Stimulated activated CD8-positive, alpha-beta memory T cell treated with anti-CD3 and anti-CD28 coated beads, Interleukin-15, amount 100 ng/mL, for 4 hours (primary cell): Measurements from ENCODE around the gene TBC1D16.
"Not testable (repeated sequence)": the region's sequence is repeated elsewhere in the genome, so short reads cannot be mapped to it uniquely, and the experiment has no call there.

Experiments used
- DNase-seq, 2 donors: peaks; one replicate each; pipeline ENCODE4 v3.0.0-alpha.2; 2020; ENCODE audit warnings: low read depth in 2 of 2

The TBC1D16 gene

DNA sequence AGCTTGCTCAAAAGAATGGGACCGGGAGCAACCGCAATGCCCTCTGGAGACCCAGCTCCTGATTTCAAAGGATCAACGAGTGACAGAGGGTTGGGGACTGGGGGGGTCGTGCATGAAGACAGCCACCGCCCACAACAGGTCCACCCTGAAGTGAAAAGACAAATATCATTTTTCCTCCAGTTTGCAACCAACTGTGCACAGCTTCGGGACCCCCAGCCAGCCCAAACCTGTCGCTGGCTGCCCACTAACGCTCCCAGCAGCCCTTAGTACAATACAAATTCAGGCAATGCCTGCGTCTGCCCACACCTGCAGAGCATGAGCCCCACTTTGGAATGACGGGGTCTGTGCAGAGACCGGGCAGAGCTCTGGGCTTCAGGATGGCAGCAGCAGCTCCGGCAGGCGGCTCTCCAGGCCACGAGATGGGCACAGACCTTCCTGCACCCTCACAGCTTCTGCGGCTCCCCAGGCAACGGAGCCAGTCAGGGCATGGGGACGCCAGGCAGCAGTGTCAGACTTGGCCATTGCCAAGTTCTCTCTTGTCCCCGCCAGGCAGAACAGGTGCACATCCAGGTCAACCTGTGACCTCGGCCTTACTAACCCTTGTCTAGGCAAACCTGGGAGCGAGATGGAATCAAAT is 60.1 kb downstream of the TBC1D16 start:
- no peak for DNase-seq

DNA sequence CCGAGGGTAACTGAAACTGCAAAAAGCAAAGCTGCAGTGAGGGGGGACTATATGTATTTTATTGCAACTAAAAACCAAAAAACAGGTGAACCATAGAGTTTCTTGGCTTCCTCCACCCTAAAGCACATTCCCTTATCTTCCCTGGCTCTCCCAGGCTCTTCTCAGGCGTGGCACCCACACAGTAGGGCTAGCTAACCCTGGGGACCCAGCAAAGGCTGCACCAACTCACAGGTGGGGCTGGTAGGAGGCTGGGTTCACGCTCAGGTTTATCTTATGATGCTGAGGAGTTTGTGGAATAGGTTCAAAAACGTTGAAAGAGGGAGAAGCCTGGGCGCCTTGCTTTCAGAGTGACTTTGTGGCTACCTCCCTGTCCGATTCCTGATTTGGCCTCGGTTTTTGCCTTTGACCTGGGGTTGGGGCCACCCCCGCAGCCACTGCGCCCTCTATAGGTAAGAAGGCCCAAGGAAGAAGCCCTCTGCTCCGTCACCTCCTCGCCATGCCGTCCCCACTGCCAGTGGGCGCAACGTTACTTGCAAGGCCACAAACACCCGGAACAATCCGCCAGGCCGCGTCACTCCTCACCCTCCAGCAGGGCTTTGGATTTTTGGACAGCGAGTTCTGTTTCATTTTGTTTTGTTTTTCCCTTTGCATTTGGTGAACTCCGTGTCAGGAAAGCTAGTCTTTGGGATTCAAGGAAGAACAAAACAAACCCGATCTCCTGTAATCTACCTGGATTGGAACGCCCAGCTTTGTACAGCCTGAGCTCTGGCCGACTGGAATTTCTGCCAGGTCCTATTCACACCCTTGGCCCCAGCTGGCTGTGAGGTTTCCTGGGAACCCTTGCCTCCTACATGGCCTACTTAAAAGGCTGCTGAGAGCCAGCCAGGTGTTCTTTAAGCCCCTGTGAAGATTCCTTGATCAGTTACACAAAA is 60.8 kb downstream of the TBC1D16 start:
- no peak for DNase-seq

DNA sequence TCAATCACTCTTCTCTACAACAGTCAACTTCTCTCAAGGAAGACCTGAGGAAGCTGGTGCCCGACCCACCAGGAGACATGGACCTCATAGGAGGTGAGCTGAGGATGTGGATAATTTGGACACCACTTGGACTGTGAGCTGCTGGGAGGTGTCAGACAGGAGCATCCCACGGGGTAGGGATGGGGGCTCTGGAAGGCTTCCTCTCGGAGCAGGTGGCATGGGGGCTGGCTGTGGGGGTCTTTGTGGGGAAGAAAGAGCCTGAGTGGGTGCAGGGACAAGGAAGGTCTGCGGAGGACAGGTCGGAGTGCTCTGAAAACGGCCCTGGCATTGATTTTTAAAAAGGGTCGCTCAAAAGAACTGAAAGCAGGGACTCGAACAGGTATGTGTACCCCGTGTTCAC is 64.0 kb downstream of the TBC1D16 start:
- no peak for DNase-seq

DNA sequence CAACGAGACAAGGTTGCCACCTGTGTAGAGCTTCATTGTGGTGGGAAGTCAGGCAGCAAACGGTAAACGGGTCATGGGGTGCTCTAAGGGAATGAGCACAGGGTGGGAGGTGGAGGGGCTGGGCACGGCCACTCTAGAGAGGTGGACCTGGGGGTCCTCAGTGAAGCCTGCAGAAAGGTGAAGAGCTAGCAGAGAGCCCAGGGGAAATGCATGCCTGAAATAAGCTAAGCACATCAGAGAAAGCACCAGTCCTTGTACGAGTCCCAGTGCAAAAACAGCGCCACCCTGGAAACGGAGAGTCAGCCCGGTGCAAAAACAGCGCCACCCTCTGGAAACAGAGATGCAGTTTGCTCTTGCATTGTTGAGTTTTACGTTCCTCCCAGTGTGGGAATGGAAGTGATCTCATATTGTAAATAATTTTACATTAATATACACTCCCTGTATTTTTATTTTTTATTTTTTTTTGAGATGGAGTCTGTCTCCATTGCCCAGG is 65.0 kb downstream of the TBC1D16 start:
- no peak for DNase-seq

DNA sequence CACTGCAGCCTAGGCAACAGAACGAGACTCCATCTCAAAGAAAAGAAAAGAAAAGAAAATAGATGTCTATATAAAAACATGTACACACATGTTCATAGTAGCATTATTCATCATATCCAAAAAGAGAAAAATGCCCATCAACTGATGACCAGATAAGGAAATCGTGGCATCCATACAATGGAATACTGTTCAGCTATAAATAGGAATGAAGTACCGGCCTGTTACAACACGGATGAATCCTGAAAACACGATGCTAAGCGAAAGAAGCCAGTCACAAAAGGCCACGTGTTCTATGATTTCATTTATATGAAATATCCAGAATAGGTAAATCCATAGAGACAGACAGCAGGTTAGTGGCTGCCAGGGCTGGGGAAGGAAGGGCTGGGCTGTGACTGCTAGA is 65.8 kb downstream of the TBC1D16 start:
- DNase-seq: no peak

DNA sequence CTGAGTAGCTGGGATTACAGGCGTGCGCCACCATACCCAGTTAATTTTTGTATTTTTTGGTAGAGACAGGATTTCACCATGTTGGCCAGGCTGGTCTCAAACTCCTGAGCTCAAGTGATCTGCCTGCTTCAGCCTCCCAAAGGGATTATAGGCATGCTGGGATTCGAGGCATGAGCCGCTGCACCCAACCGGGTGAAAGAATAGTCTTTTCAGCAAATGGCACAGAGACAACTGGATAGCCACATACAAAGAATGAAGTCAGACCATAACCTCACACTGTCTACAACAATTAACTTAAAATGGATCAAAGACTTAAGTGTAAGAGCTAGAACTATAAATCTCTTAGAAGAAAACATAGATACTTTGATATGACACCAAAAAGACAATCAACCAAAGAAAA is 67.6 kb downstream of the TBC1D16 start:
- no peak for DNase-seq

DNA sequence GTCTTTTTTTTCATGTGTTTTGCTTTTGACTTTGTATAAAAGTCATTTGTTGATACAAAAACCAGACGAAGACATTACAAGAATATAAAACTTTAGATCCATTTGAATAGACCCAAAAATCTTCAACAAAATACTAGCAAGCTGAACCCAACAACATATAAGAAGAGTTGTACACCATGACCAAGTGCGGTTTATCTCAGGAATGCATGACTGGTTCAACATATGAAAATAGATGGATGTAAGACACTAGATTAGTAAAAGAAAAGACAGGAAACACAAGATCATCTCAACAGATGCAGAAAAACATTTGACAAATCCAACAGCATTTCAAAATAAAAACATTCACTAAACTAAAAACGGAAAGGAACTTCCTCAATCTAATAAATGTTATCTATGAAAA is 69.0 kb downstream of the TBC1D16 start:
- no peak for DNase-seq

DNA sequence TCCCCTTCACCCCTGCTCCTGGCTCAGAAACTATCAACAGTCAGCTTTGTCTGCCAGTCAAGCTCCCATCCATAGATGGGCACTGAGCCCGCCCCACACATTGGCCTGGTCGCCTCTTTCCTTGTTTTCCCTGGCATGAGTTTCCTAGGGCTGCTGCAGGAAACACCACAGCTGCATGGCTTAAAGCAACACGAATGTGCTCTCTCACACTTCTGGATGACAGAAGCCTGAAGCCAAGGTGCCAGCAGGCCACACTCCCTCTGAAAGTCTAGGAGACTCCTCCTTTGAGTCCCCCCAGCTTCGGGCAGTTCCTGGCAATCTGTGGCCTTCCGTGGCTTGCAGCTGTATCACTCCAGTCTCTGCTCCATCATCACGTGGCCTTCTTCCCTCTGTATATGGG is 69.9 kb downstream of the TBC1D16 start:
- no peak for DNase-seq

DNA sequence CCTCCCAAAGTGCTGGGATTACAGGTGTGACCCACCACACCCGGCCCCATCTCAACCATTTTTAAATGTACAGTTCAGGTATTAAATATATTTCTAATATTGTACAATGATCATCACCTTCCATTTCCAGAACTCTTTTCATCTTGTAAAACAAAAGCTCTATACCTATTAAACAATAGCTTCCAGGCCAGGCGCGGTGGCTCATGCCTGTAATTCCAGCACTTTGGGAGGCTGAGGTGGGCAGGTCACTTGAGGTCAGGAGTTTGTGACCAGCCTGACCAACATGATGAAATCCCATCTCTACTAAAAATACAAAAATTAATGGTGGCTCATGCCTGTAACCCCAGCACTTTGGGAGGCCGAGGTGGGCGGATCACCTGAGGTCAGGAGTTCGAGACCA is 73.2 kb downstream of the TBC1D16 start:
- not testable (repeated sequence) for DNase-seq

DNA sequence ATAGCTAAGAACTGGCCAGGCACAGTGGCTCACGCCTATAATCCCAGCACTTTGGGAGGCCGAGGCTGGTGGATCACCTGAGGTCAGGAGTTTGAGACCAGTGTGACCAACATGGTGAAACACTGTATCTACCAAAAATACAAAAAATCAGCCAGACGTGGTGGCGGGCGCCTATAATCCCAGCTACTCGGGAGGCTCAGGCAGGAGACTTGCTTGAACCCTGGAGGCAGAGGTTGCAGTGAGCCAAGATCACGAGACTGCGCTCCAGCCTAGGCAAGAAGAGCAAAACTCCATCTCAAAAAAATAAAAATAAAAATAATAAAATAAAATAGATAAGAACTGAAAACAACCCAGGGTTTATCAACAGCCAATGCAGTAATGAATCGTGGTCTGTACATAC is 74.1 kb downstream of the TBC1D16 start:
- DNase-seq: not testable (repeated sequence)

DNA sequence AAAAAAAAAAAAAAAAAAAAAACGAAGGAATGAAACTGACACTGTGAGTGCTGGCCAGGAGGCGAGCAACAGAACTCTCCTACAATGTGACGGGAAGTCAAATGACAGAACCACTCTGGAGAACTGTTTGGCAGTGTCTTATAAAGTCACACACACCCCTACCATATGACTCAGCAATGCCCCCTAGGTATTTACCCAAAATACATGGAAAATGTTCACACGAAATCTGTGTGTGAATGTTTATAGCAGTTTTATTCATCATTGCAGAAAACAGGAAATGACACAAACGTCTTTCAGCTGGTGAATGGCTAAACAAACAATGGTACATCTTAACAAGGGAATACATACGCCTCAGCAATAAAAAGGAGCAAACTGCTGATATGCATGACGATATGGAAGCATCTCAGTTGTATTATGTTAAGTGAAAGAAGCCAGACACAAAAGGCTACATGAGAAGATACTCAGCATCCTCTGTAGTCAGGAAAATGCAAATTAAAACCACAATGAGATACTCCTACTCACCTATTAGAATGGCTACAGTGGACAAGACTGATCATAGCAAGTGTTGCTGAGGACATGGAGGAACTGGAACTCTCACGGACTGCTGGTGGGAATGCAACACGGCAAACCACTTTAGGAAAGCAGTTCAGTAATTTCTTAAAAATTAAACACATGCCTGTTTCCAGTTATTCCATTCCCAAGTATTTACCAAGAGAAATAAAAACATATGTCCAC is 74.7 kb downstream of the TBC1D16 start:
- no peak for DNase-seq

DNA sequence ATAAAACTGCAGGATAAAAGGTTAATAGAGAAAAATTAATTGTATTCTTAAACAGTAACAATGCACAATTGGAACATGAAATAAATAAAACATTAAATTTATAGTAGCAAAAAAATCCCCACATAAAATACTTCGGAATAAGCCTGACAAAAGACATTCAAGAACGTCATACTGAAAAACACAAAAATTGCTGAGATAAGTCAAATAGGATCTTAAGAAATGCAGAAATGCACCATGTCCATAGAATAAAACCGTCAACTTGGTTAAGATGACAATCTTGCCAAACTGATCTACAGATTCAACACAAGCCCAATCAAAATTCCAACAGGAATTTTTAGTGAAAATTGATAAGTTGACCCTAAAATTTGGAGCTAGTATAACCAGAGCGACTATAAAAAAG is 76.6 kb downstream of the TBC1D16 start:
- no peak for DNase-seq

DNA sequence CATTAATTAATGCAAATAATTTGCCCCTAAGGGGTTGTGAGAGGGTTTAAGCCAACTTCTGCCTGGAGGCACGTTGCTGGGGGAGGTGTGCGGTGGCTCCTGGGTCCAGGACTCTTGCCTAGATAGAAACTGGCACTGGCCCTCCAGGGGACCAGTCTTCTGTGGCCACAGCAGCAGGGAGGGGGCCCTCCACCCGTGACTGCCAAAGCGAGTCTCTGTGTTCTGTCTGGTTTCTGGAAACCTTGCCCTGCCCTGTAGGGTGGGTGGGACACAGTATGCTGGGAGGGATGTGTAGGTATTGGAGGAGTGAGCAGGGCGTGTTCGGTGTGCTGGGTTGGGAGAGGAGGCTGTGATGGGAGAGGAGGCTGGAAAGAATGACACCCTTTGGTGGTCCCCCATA is 78.8 kb downstream of the TBC1D16 start:
- no peak for DNase-seq

DNA sequence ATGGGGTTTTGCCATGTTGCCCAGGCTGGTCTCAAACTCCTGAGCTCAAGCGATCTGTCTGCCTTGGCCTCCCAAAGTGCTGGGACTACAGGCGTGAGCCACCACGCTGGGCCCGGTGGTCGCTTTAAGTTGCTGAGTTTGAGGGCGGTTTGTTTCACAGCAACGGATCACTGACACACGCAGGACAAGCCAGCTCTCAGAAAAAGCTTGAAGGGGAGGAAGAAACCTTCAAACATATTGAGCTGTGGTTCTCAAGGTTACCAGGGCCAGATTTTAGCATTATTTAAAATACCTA is 79.3 kb downstream of the TBC1D16 start:
- not testable (repeated sequence) for DNase-seq

DNA sequence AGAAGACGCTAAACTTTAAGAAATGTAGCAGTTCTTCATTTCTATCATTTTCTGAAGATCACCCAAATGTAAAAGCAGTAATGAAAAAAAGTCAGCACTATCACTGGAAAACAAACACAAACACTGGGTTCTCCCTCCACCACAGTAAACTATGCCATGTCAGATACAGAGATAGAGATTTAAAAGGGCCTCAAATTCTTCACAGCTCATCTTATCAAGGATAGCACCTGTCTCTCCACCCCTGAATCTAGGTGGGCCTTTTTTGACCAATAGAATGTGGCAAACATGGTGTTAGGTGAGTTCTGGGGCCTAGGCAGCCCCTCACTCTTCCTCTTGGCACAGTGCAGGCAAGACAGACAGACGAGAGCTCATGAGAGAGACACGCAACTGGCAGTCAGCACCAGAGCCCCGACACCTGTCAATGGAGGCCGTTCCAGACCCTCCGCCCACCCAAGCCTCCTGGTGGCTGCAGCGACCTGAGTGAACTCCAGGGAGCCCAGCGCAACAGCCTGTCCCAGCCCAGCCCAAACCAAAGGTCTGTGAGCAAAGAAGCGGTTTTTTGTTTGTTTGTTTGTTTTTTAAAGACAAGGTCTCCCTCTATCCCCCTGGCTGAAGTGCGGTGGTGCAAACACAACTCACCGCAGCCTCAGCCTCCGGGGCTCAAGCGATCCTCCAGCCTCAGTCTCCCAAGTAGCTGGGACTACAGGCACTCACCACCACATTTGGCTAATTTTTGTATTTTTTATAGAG is 79.8 kb downstream of the TBC1D16 start:
- no peak for DNase-seq

DNA sequence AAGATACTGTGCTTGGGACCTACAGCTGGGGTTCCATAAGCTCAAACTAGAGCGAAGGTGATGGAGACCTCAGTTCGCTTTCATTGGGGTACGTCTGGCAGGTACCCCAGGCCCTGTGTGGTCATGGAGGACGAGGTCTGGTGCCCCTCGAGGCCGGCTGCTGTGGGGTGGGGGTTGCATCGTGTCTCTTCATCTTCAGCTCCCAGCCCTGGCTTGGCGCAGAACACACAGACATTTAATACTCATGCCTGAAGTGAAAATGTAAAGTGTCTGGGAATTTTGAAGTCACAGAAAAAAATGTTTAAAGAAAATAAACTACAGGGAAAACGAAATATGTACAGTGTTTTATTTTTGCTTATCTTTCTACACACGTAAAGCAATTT is 80.5 kb downstream of the TBC1D16 start:
- DNase-seq: no peak

DNA sequence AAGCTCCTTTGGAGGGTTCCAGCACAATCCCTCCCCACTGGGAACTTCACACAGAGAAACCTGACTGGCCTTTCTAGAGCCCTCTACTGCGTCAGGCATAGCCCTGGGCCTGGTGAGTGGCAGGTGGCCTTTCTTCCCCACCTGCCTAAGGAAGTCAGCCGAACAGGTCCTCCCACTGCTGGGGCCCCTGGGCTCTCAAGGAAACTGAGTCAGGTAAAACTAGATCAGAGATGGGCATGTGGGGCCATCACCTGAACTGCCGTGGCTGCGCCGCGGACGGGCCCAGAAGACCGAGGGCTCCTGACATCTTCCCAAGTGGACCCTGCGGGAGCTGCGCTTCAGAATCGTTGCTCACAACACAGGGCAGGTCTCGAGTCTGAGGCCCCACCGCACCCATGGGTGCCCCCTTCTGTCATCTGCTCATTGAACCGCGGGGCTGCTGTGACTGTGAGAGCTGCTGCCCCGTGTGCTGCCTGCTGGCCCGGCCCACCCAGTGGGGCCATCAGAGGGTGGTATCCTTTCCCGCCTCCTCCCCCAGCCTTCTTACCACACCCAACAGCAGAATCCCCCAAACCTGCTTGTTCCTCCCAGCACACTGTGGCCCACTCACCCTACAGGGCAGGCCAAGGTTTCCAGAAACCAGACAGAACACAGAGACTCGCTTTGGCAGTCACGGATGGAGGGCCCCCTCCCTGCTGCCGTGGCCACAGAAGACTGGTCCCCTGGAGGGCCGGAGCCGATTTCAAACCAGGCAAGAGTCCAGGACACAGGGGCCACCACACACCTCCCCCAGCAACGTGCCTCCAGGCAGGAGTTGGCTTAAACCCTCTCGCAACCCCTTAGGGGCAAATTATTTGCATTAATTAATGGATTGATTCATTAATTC is 81.1 kb downstream of the TBC1D16 start:
- DNase-seq: no peak

DNA sequence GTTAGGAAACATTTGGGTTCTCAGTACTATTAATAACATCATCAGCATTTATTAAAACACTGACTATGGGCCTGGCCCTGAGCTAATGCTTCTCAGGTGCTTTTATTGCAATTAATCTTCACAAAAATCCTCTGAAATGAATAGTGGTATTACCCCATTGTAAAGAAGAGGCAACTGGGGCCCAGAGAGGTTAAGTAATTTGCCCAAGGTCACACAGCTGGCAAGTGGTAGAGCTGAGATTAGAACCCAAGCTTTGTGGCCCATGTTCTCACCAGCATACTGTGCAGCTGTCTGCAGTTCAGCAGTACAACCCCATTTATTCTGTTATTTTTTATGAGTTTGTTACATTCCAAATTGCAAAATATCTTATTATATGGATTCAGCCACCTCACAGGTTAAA is 82.3 kb downstream of the TBC1D16 start:
- DNase-seq: no peak

DNA sequence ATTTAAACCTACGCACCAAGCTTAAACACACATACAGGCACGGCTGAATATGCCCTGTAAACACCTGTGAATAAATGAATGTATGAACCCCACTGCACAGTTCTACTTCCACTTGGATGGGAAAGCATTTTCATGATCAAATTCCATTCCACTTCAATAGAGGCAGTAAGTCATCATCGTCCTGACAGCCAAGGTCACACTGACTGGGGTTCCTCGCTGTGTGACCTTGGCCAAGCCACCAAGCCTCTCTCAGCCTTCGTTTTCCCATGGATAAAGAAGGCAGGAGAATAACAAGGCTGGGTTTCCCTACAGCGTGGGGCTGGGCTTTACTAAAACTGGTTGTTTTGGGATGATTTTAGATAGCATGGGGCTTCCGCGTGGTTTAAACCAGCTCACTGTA is 82.8 kb downstream of the TBC1D16 start:
- no peak for DNase-seq

DNA sequence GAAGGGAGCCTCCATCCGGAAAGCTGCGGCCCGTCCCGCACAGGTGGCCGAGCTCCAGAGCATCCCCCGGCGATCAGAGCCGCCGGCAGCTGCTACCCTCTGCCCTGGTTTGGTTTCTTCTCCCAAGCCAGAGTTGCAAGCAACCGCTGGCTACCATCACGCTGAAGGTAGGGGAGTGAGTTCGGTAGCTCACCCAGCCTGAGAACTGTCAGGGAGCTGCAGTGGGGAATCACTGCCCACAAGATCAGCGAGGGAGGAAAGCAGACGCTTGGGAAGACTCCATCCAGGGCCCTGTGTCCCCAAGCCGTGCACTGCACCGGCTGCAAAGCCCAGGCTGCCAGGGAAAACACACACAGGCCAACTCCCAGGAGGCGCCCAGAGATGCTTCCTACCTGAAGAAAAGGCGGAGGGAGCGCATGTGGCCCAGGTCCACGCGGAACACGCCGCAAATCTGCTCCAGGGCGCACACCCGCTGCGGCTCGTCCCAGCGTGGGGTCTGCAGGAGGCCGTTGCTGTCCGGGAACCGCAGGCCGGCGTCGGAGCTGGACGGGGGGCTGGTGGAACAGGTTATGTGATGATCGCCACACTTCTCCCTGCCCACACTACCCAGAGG is 83.3 kb downstream of the TBC1D16 start:
- no peak for DNase-seq
